B cell (primary cell): ENCODE results near the gene TUT4. TPM values are rescaled to one million over a fixed set of nuclear protein-coding genes. Genes with fewer than 3 reads are reported as not detected.

Experiments
- ATAC-seq: fragments of 200-7000 bp; cut with Tn5 transposase; one replicate; pipeline ENCODE4 v1.10.0; 2021; ENCODE audit warnings: low read depth, mild to moderate bottlenecking, moderate number of reproducible peaks, moderate library complexity
- CTCF ChIA-PET: fragments of 350-600 bp; sonication (Branson Sonifier 250); formaldehyde crosslinking; loops from one replicate; lab custom pipeline; 2021; ENCODE audit warnings: antibody characterized with exemption, inconsistent platforms; lab: Charles Lee
- POLR2A ChIA-PET: fragments of 350-600 bp; sonication (Branson Sonifier 250); formaldehyde crosslinking; loops from one replicate; lab custom pipeline; 2021; ENCODE audit warnings: antibody characterized with exemption; lab: Charles Lee
- DNase-seq: peaks from one replicate; pipeline ENCODE4 v3.0.0; 2013
- H2AFZ ChIP-seq: 2 replicates; pipeline ENCODE4 v1.6.1; 2012; ENCODE audit warnings: mild to moderate bottlenecking, low read depth, low read length; ENCODE audit not compliant: insufficient read depth, poor library complexity, severe bottlenecking
- H3K27ac ChIP-seq, 2 donors: 1 replicate in 1 of 2; 2 replicates in 1 of 2; pipeline ENCODE4 v1.5.1; 2012 to 2013; ENCODE audit warnings: low read length in 2 of 2, mild to moderate bottlenecking in 2 of 2, moderate library complexity in 1 of 2
- H3K27me3 ChIP-seq, 4 experiments: fragments of 200-600 bp in 1 of 4; sonication (generic) in 1 of 4; replicated peaks in 1 of 4; 1 replicate in 2 of 4; 2 replicates in 2 of 4; pipeline versions ENCODE4 v1.6.1 to v1.7.0; 2013 to 2016; ENCODE audit warnings: low read length in 3 of 4, mild to moderate bottlenecking in 2 of 4, mixed read lengths in 1 of 4, moderate library complexity in 1 of 4; ENCODE audit not compliant: insufficient read depth in 4 of 4, control insufficient read depth in 3 of 4; ENCODE audit errors: control extremely low read depth in 1 of 4
- H3K36me3 ChIP-seq, 2 experiments: replicated peaks in 1 of 2; 1 replicate in 1 of 2; 2 replicates in 1 of 2; pipeline versions ENCODE4 v1.6.1 to v1.7.1; 2013; ENCODE audit warnings: low read length in 1 of 2; ENCODE audit not compliant: insufficient read depth in 2 of 2, control insufficient read depth in 1 of 2; ENCODE audit errors: control extremely low read depth in 1 of 2, extremely low read depth in 1 of 2
- H3K4me1 ChIP-seq, 2 donors: fragments of 200-600 bp in 1 of 2; sonication (generic) in 1 of 2; 1 replicate in 1 of 2; 2 replicates in 1 of 2; pipeline versions ENCODE4 v1.5.1 to v1.6.1; 2013 to 2017; ENCODE audit warnings: low read length in 2 of 2; ENCODE audit not compliant: control insufficient read depth in 2 of 2, insufficient read depth in 2 of 2
- H3K4me2 ChIP-seq: replicated peaks from 2 replicates; pipeline ENCODE3; 2012; ENCODE audit warnings: mild to moderate bottlenecking, low read depth, low read length; ENCODE audit not compliant: poor library complexity, severe bottlenecking
- H3K4me3 ChIP-seq, 5 experiments: fragments of 200-600 bp in 1 of 5; sonication (generic) in 1 of 5; 1 replicate in 3 of 5; 2 replicates in 2 of 5; pipeline versions ENCODE4 v1.5.1 to v1.7.0; 2011 to 2016; ENCODE audit warnings: low read length in 4 of 5, mild to moderate bottlenecking in 4 of 5, low read depth in 2 of 5, control low read depth in 1 of 5, moderate library complexity in 1 of 5; ENCODE audit not compliant: insufficient read depth in 1 of 5; ENCODE audit errors: control extremely low read depth in 1 of 5, extremely low read depth in 1 of 5
- H3K79me2 ChIP-seq: fragments of 200-600 bp; sonication (generic); one replicate; pipeline ENCODE4 v1.6.0; 2016; ENCODE audit warnings: low read length; ENCODE audit not compliant: control insufficient read depth, insufficient read depth
- H3K9ac ChIP-seq: fragments of 200-600 bp; sonication (generic); 2 replicates; pipeline ENCODE4 v1.6.1; 2017; ENCODE audit warnings: mild to moderate bottlenecking, low read length, moderate library complexity
- H3K9me3 ChIP-seq, 3 donors: one replicate each; pipeline versions ENCODE4 v1.6.1 to v1.7.1; 2013; ENCODE audit warnings: low read length in 2 of 3; ENCODE audit not compliant: control insufficient read depth in 2 of 3, insufficient read depth in 1 of 3; ENCODE audit errors: control extremely low read depth in 1 of 3
- H4K20me1 ChIP-seq: 2 replicates; pipeline ENCODE4 v1.6.0; 2012; ENCODE audit warnings: mild to moderate bottlenecking, low read length; ENCODE audit not compliant: insufficient read depth, control insufficient read depth, poor library complexity, severe bottlenecking
- H3K27ac Mint-ChIP-seq: one replicate; pipeline ENCODE4 v1.8.0; 2021; ENCODE audit warnings: mixed read lengths
- H3K27me3 Mint-ChIP-seq: one replicate; pipeline ENCODE4 v1.8.0; 2021; ENCODE audit warnings: mixed read lengths
- H3K4me1 Mint-ChIP-seq: one replicate; pipeline ENCODE4 v1.8.0; 2021; ENCODE audit warnings: mixed read lengths
- H3K4me3 Mint-ChIP-seq: one replicate; pipeline ENCODE4 v1.8.0; 2021; ENCODE audit warnings: mixed read lengths
- H3K9me3 Mint-ChIP-seq: one replicate; pipeline ENCODE4 v1.8.0; 2022; ENCODE audit warnings: mixed read lengths; ENCODE audit not compliant: insufficient read depth
- CTCF ChIP-seq: fragments of 200-600 bp; IDR thresholded peaks from one replicate; pipeline ENCODE4 v1.8.0; 2022; ENCODE audit warnings: antibody characterized with exemption, mild to moderate bottlenecking
- EZH2 ChIP-seq: IDR thresholded peaks from 2 replicates; pipeline ENCODE4 v1.6.1; 2012; ENCODE audit warnings: borderline replicate concordance, low read depth, mild to moderate bottlenecking, moderate library complexity, low read length; ENCODE audit not compliant: insufficient read depth, poor library complexity, severe bottlenecking
- WGBS: methylation state at CpG from one replicate; pipeline ENCODE4 v1.1.5; 2013; ENCODE audit warnings: missing lambda C conversion rate; ENCODE audit not compliant: insufficient coverage; 5-methylcytosine and 5-hydroxymethylcytosine counted together
- intact Hi-C: fragments of 100-400 bp; cut with micrococcal nuclease; formaldehyde crosslinking; loops from one replicate; pipeline ENCODE4 v1.10.0; 2022
- polyA plus RNA-seq: library from polyadenylated mRNA; depleted of rRNA; stranded (reverse); fragments of >200 nt; gene quantifications from 2 replicates; pipeline ENCODE4 v1.2.3, GENCODE V29; 2012
- total RNA-seq, 2 donors: library from RNA; stranded (reverse); fragments of 120-200 nt in 1 of 2; gene quantifications; 1 replicate in 1 of 2; 2 replicates in 1 of 2; pipeline versions ENCODE4 v1.2.3 to v1.2.4, GENCODE V29; 2013 to 2022

The TUT4 gene
- total and polyA plus RNA-seq, 2 donors (not counting 1 experiment from before 2014, with no cell fraction given) = 76.6 to 248 TPM

- no peaks in the 10 kb centered on the region for H3K4me1 ChIP-seq
- H3K27me3 ChIP-seq = no peaks in the 10 kb centered on the region
- ChIA-PET CTCF (interaction anchor here (1.1 kb wide), 1 partner anchor 33 kb away, joined by 3 read pairs; no protein-coding TSS in a partner anchor), POLR2A (no interaction called here)
- ATAC-seq (no peak), DNase-seq (no peak)
- Mint-ChIP-seq H3K27ac (no peak overlapping the region), H3K9me3 (no peaks in the 10 kb centered on the region), H3K4me1 (peaks cover 1% of the 10 kb centered on the region), H3K4me3 (no peak overlapping the region), H3K27me3 (no peaks in the 10 kb centered on the region)
- peaks cover 4% of the 10 kb centered on the region for H3K79me2 ChIP-seq
- H3K4me3 ChIP-seq = no peak overlapping the region
- no peaks in the 10 kb centered on the region for H3K9me3 ChIP-seq
- no peak overlapping the region for H3K27ac ChIP-seq
- TF ChIP-seq CTCF = no peak
- TF ChIP-seq EZH2 = no peak
- no peak overlapping the region for H2AFZ ChIP-seq
- peaks cover 5 to 38% of the 10 kb centered on the region in 2 experiments for H3K36me3 ChIP-seq
- no peak overlapping the region for H3K9ac ChIP-seq
- WGBS = 100% methylated on average over 1 of the region's 3 CpGs
- H3K4me2 ChIP-seq = no peak overlapping the region
- intact Hi-C loops = no loop called here
- no peaks in the 10 kb centered on the region for H4K20me1 ChIP-seq
Measured at GRCh38 chr1:52506920-52507546, 45.9 kb downstream of the TUT4 start.

DNA sequence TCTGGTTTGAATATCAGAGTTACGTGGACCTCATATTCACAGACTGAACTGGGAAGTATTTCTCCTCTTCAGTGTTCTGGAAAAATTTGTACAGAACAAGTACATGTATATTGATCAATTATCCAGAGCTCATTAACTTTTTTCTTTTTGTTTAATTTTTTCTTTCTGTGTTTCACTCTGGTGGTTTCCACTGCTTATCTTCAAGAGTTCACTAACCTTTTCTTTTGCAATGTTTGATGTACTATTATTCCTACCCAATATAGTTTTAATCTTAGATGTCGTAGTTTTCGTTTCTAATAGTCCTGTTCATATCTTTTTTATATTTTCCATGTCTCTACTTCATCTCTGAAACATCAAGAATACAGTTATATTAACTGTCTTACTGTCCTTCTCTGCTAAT, 46.5 kb downstream of the TUT4 start:
- Mint-ChIP-seq H3K27ac (no peak overlapping the region), H3K9me3 (no peaks in the 10 kb centered on the region), H3K27me3 (no peaks in the 10 kb centered on the region), H3K4me3 (no peak overlapping the region), H3K4me1 (peaks cover 5% of the 10 kb centered on the region)
- no CpG with 5 or more reads among the region's 3 CpGs for WGBS
- CTCF ChIA-PET = interaction anchor here (1.1 kb wide), 1 partner anchor 32 kb away, joined by 3 read pairs; no protein-coding TSS in a partner anchor
- Histone ChIP-seq H4K20me1 (peaks cover 4% of the 10 kb centered on the region), H3K79me2 (peaks cover 4% of the 10 kb centered on the region), H3K4me3 (no peak overlapping the region), H3K4me2 (no peak overlapping the region), H3K27me3 (no peaks in the 10 kb centered on the region), H3K27ac (no peak overlapping the region), H3K9me3 (no peaks in the 10 kb centered on the region), H3K36me3 (peaks cover 5 to 38% of the 10 kb centered on the region in 2 experiments), H3K4me1 (no peaks in the 10 kb centered on the region), H3K9ac (no peak overlapping the region), H2AFZ (no peak overlapping the region)
- DNase-seq (no peak), ATAC-seq (no peak)
- POLR2A ChIA-PET = no interaction called here
- TF ChIP-seq EZH2 (no peak), CTCF (no peak)
- intact Hi-C loops = no loop called here
